Measurements from ENCODE around the gene LYPLA2. TPM values are rescaled to one million over a fixed set of nuclear protein-coding genes. Genes with fewer than 3 reads are reported as not detected.
"Not testable (repeated sequence)": the region's sequence is repeated elsewhere in the genome, so short reads cannot be mapped to it uniquely, and the experiment has no call there.

LYPLA2 gene
- total RNA-seq, 3 donors from 2014 or later (not counting 1 experiment from before 2014, with no cell fraction given) = 70.6 to 84.5 (median 73.3) TPM

GRCh38 chr1:23800400-23801337, 9.7 kb downstream of the LYPLA2 start, which contains the start of gene GALE:
Gene GALE (minus strand): TSS chr1:23800754. CDS start chr1:23799007, 1,747 bp downstream.
- Histone ChIP-seq H3K27ac (ENCODE audit: low read length) (peak within 1 kb of the TSS; percentile 88), H3K4me3 (ENCODE audit: low read length) (peak within 1 kb of the TSS; percentile 93), H3K27me3 (ENCODE audit: control insufficient read depth, insufficient read depth, low read length) (no peaks in the 10 kb centered on the region), H3K9me3 (ENCODE audit: control insufficient read depth, insufficient read depth, low read length) (no peaks in the 10 kb centered on the region), H3K4me1 (ENCODE audit: control insufficient read depth, insufficient read depth, low read length) (peaks cover 30% of the 10 kb centered on the region), H3K36me3 (ENCODE audit: control insufficient read depth, insufficient read depth, low read length) (peaks cover 15% of the 10 kb centered on the region)
- WGBS (ENCODE audit: insufficient coverage) = under 1% methylated on average over 82 of the region's 82 CpGs
- Mint-ChIP-seq H3K4me1 (peaks cover 16 to 29% of the 10 kb centered on the region in 2 donors), H3K27ac (peak within 1 kb of the TSS; percentile 85 to 92), H3K36me3 (no peaks in the 10 kb centered on the region), H3K4me3 (peak within 1 kb of the TSS; percentile 94), H3K27me3 (ENCODE audit: low read depth in 2 of 2) (no peaks in the 10 kb centered on the region), H3K9me3 (no peaks in the 10 kb centered on the region)
- DNase-seq (peak; percentile 93 to 98), ATAC-seq (peak; percentile 92 to 98 (median 93))
- intact Hi-C loops (cut with micrococcal nuclease) = loop anchor here (1.0 to 2.0 kb wide), 2 partner anchors 25 to 68 kb away; partner anchors contain the start of genes FUCA1 and HMGCL
- no peak for TF ChIP-seq CTCF (IDR thresholded peaks at IDR 0.05)

DNA sequence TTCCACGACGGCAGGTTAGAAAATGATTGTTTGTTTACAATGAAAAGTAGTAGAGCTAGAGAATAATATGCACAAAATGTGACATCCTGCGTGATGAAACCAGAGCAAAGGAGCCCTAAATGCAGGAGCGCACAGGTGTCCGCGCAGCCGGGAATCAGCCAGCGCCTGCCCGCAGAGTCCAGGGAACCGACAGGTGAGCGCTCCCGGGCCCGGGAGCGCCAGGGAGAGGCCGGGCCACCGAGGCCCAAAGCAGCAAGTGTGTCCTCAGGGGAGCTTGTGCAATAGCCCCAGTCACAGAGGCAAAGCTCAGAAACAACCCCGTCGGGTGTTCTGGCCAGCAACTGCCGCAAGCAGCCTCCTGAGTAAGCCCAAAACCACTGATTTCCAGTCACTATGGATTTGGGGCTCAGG, 10.4 kb downstream of the LYPLA2 start:
- Mint-ChIP-seq H3K4me1 (peaks cover 16 to 31% of the 10 kb centered on the region in 2 donors), H3K27me3 (ENCODE audit: low read depth in 2 of 2) (no peaks in the 10 kb centered on the region), H3K27ac (peak overlapping the region; percentile 85 to 92), H3K9me3 (no peaks in the 10 kb centered on the region), H3K36me3 (no peaks in the 10 kb centered on the region), H3K4me3 (peak overlapping the region; percentile 94)
- Histone ChIP-seq H3K9me3 (ENCODE audit: control insufficient read depth, insufficient read depth, low read length) (no peaks in the 10 kb centered on the region), H3K4me1 (ENCODE audit: control insufficient read depth, insufficient read depth, low read length) (peaks cover 30% of the 10 kb centered on the region), H3K27ac (ENCODE audit: low read length) (peak overlapping the region; percentile 88), H3K36me3 (ENCODE audit: control insufficient read depth, insufficient read depth, low read length) (peaks cover 12% of the 10 kb centered on the region), H3K4me3 (ENCODE audit: low read length) (peak overlapping the region; percentile 77), H3K27me3 (ENCODE audit: control insufficient read depth, insufficient read depth, low read length) (no peaks in the 10 kb centered on the region)
- DNase-seq (peak in 1 of 2 donors; percentile 16), ATAC-seq (no peak)
- TF ChIP-seq CTCF (IDR thresholded peaks at IDR 0.05) = no peak
- intact Hi-C loops (cut with micrococcal nuclease) = loop anchor here (2.0 kb wide), 1 partner anchor 67 kb away; the partner anchor contains the start of gene FUCA1
- WGBS (ENCODE audit: insufficient coverage) = 55% methylated on average over 19 of the region's 19 CpGs

DNA sequence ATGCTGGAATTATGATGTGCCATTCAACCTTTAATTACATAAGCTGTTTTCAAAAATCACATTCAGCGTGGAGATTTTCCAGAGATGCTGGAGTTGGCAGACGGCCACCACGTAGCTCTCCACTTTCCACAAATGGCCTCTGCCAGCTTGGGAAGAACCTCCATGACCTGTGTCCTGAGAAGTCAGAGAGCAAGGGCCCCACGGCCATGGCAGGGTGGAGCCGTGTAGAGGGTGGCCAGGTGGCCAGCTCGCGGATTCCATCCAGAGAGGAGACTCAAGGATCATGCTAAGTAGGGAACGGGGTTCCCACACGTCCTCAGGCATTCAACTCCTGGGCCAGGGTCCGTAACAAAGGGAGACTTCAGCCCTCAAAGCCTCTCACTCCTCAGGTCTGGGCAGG, 10.9 kb downstream of the LYPLA2 start:
- Histone ChIP-seq H3K36me3 (ENCODE audit: control insufficient read depth, insufficient read depth, low read length) (peaks cover 8% of the 10 kb centered on the region), H3K9me3 (ENCODE audit: control insufficient read depth, insufficient read depth, low read length) (no peaks in the 10 kb centered on the region), H3K4me3 (ENCODE audit: low read length) (no peak overlapping the region), H3K4me1 (ENCODE audit: control insufficient read depth, insufficient read depth, low read length) (peaks cover 30% of the 10 kb centered on the region), H3K27me3 (ENCODE audit: control insufficient read depth, insufficient read depth, low read length) (no peaks in the 10 kb centered on the region), H3K27ac (ENCODE audit: low read length) (no peak overlapping the region)
- Mint-ChIP-seq H3K9me3 (no peaks in the 10 kb centered on the region), H3K27me3 (ENCODE audit: low read depth in 2 of 2) (no peaks in the 10 kb centered on the region), H3K27ac (peak overlapping the region; percentile 85 to 92), H3K4me1 (peaks cover 16 to 31% of the 10 kb centered on the region in 2 donors), H3K36me3 (no peaks in the 10 kb centered on the region), H3K4me3 (peak overlapping the region; percentile 64)
- TF ChIP-seq CTCF (IDR thresholded peaks at IDR 0.05) = no peak
- no peak for DNase-seq
- ATAC-seq = no peak
- WGBS (ENCODE audit: insufficient coverage) = 89% methylated on average over 10 of the region's 10 CpGs
- intact Hi-C loops (cut with micrococcal nuclease) = loop anchor here (2.0 kb wide), 1 partner anchor 67 kb away; the partner anchor contains the start of gene FUCA1

GRCh38 chr1:23802809-23803342, 11.9 kb downstream of the LYPLA2 start:
- H3K4me3 ChIP-seq (ENCODE audit: low read length); DNase-seq; H3K27me3 ChIP-seq (ENCODE audit: control insufficient read depth, insufficient read depth, low read length); H3K27ac ChIP-seq (ENCODE audit: low read length); H3K9me3 ChIP-seq (ENCODE audit: control insufficient read depth, insufficient read depth, low read length); intact Hi-C loops (cut with micrococcal nuclease); H3K36me3 Mint-ChIP-seq; H3K36me3 ChIP-seq (ENCODE audit: control insufficient read depth, insufficient read depth, low read length); ATAC-seq; H3K9me3 Mint-ChIP-seq; H3K27me3 Mint-ChIP-seq (ENCODE audit: low read depth in 2 of 2): not testable (repeated sequence)
- Mint-ChIP-seq H3K4me3 (peak overlapping the region; percentile 31), H3K27ac (peak overlapping the region in 1 of 2 donors; percentile 92), H3K4me1 (peaks cover 16 to 31% of the 10 kb centered on the region in 2 donors)
- peaks cover 30% of the 10 kb centered on the region for H3K4me1 ChIP-seq (ENCODE audit: control insufficient read depth, insufficient read depth, low read length)
- WGBS (ENCODE audit: insufficient coverage) = 97% methylated on average over 6 of the region's 7 CpGs
